HG03565 (cell line): ENCODE data around the gene EPRS1.
"Not testable (repeated sequence)": the region's sequence is repeated elsewhere in the genome, so short reads cannot be mapped to it uniquely, and the experiment has no call there.

ENCODE experiments used
- ATAC-seq: cut with Tn5 transposase; IDR thresholded peaks from one replicate; pipeline ENCODE4 v1.9.1; 2021; ENCODE audit warnings: mild to moderate bottlenecking, moderate library complexity; ENCODE audit not compliant: unreplicated experiment

Gene EPRS1

GRCh38 chr1:220040028-220040596 is 6.2 kb downstream of the EPRS1 start:
- ATAC-seq: no peak

- ATAC-seq: no peak
Measured at GRCh38 chr1:220038640-220039039, 7.7 kb downstream of the EPRS1 start.

GRCh38 chr1:220037810-220038209 is 8.5 kb downstream of the EPRS1 start:
- ATAC-seq: not testable (repeated sequence)

- no peak for ATAC-seq
Measured at GRCh38 chr1:220032911-220033310, 13.4 kb downstream of the EPRS1 start.

GRCh38 chr1:220031287-220031686 is 15.0 kb downstream of the EPRS1 start:
- peak; percentile 69 for ATAC-seq

- no peak for ATAC-seq
Measured at GRCh38 chr1:220028346-220028895, 17.9 kb downstream of the EPRS1 start.

- no peak for ATAC-seq
Measured at GRCh38 chr1:220019071-220019470, 27.2 kb downstream of the EPRS1 start.

- ATAC-seq: peak; percentile 58
Measured at GRCh38 chr1:220013497-220013896, 32.8 kb downstream of the EPRS1 start.

GRCh38 chr1:220012259-220012658 is 34.0 kb downstream of the EPRS1 start:
- ATAC-seq: no peak

- ATAC-seq: no peak
Measured at GRCh38 chr1:220011620-220012019, 34.7 kb downstream of the EPRS1 start.

- ATAC-seq: no peak
Measured at GRCh38 chr1:220007438-220007837, 38.9 kb downstream of the EPRS1 start.

GRCh38 chr1:220005489-220005888 is 40.8 kb downstream of the EPRS1 start:
- no peak for ATAC-seq

GRCh38 chr1:220003610-220004299 is 42.5 kb downstream of the EPRS1 start:
- ATAC-seq: no peak

- no peak for ATAC-seq
Measured at GRCh38 chr1:220003015-220003414, 43.3 kb downstream of the EPRS1 start.

GRCh38 chr1:220001095-220001501 is 45.2 kb downstream of the EPRS1 start:
- no peak for ATAC-seq

GRCh38 chr1:219999821-220000220 is 46.5 kb downstream of the EPRS1 start:
- ATAC-seq: no peak
